SK-N-MC (cell line): ENCODE results near the gene SDK1.

Experiments used
- EZH2 ChIP-seq: fragments of 200-600 bp; sonication (generic); IDR thresholded peaks from one replicate; pipeline ENCODE4 v1.6.1; 2017; ENCODE audit warnings: antibody characterized with exemption
- POLR2AphosphoS5 ChIP-seq: IDR thresholded peaks from 2 replicates; pipeline ENCODE4 v1.6.1; 2012; ENCODE audit warnings: mild to moderate bottlenecking, low read depth, low read length, borderline replicate concordance

DNA sequence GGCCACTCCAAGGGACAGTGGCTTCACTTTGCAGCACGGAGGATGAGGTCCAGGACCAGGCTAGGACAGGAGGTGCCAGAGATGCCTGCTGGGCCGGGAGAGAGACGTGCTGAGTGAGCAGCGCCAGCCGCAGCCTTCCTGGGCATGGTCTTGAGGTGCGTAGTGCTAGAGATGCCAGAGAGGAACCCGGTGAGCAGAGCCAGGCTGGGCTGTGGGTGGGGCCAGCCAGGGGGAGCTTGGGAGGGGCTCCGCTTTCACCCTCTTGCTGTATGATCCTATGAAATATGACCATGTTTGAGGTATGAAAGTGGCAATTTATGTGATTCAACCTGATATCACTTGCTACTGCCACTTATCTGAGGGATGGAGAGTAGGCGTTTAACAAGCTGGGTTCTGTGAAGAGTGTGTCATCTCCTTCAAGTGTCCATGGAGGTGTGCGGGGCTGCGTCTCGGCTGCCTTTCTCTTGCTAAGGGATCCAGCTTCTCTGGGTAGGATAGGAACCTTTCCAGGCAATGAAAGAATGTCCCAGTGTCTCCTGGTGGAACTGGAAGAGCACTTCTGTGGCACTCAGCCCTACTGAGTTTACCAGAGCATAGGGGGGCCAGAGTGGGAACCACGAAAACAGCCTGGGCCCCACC is 862.6 kb downstream of the SDK1 start:
- TF ChIP-seq POLR2AphosphoS5: no peak
- no peak for TF ChIP-seq EZH2
